ENCODE results near the gene ZNF398. TPM values are rescaled to one million over a fixed set of nuclear protein-coding genes. Genes with fewer than 3 reads are reported as not detected.

Gene ZNF398
- total and polyA plus RNA-seq, 2 of the 13 experiments (the other 11 are each of a cell fraction or from before 2014, with no cell fraction given): 3.0 to 8.9 TPM

GRCh38 chr7:149224352-149224751 is 77.1 kb downstream of the ZNF398 start:
- peaks cover 9% of the 10 kb centered on the region for H3K4me1 ChIP-seq (ENCODE audit: insufficient read depth, low read length)
- ATAC-seq (no peak), DNase-seq (ENCODE audit: low spot score) (no peak), FAIRE-seq (no peak)
- H3K4me3 ChIP-seq (replicated peaks in 1 of 3; ENCODE audit: insufficient read depth in 1 of 3, low read depth in 2 of 3, low read length in 3 of 3): no peak overlapping the region
- in situ Hi-C loops (cut with HindIII; ENCODE audit: extremely low pct_ligation_motif_present, low pct_unique_long_range_greater_than_20kb): no loop called here
- H3K9me3 ChIP-seq (ENCODE audit: low read length): no peaks in the 10 kb centered on the region
- 95% methylated on average over 25 of the region's 37 CpGs for WGBS (ENCODE audit: low lambda C conversion rate)
- POLR2A ChIA-PET: no interaction called here
- no TSS peak for BruUV-seq (replicated peaks)
- no peaks in the 10 kb centered on the region for H3K27me3 ChIP-seq (ENCODE audit: control insufficient read depth in 1 of 2, insufficient read depth in 2 of 2, low read length in 2 of 2)
- no peak overlapping the region for H3K4me2 ChIP-seq (ENCODE audit: low read depth, low read length)
- peaks cover 8 to 40% of the 10 kb centered on the region in 2 experiments; a peak in 4 of 5 replicates for H3K36me3 ChIP-seq (replicated peaks in 1 of 2; ENCODE audit: control insufficient read depth in 1 of 2, insufficient read depth in 2 of 2, low read length in 2 of 2)
- H4K20me1 ChIP-seq (ENCODE audit: insufficient read depth, low read length): no peaks in the 10 kb centered on the region
- no peak overlapping the region for H3K27ac ChIP-seq (ENCODE audit: extremely low read length, insufficient read depth, low read length)
- no peak overlapping the region for H2AFZ ChIP-seq (ENCODE audit: low read length)
- peak; percentile 55 for TF ChIP-seq RBFOX2 (IDR thresholded peaks at IDR 0.05; ENCODE audit: low read depth, low read length)
- no peak for TF ChIP-seq ZNF230 (CRISPR knock-in tag; IDR thresholded peaks at IDR 0.05)
- TF ChIP-seq AGO2 (optimal IDR thresholded peaks at IDR 0.05; ENCODE audit: low read depth, low read length): peak; percentile 59
- intact Hi-C loops (cut with micrococcal nuclease; ENCODE audit: unreplicated experiment): no loop called here
- CTCF ChIA-PET (ENCODE audit: low intra/inter-chr PET ratio, low total read pairs): no interaction called here
- no peak overlapping the region for H3K9ac ChIP-seq (ENCODE audit: insufficient read depth, low read depth, low read length)
- no peaks in the 10 kb centered on the region for H3K79me2 ChIP-seq (ENCODE audit: insufficient read depth, low read length)

GRCh38 chr7:149225106-149225505 is 77.9 kb downstream of the ZNF398 start:
- Histone ChIP-seq H3K4me2 (ENCODE audit: low read depth, low read length) (no peak overlapping the region), H3K4me3 (replicated peaks in 1 of 3; ENCODE audit: insufficient read depth in 1 of 3, low read depth in 2 of 3, low read length in 3 of 3) (no peak overlapping the region), H3K9ac (ENCODE audit: insufficient read depth, low read depth, low read length) (no peak overlapping the region), H4K20me1 (ENCODE audit: insufficient read depth, low read length) (no peaks in the 10 kb centered on the region), H3K79me2 (ENCODE audit: insufficient read depth, low read length) (no peaks in the 10 kb centered on the region), H2AFZ (ENCODE audit: low read length) (no peak overlapping the region), H3K27me3 (ENCODE audit: control insufficient read depth in 1 of 2, insufficient read depth in 2 of 2, low read length in 2 of 2) (no peaks in the 10 kb centered on the region), H3K4me1 (ENCODE audit: insufficient read depth, low read length) (peaks cover 9% of the 10 kb centered on the region), H3K9me3 (ENCODE audit: low read length) (no peaks in the 10 kb centered on the region), H3K36me3 (replicated peaks in 1 of 2; ENCODE audit: control insufficient read depth in 1 of 2, insufficient read depth in 2 of 2, low read length in 2 of 2) (peaks cover 8 to 35% of the 10 kb centered on the region in 2 experiments; a peak in 4 of 5 replicates), H3K27ac (ENCODE audit: extremely low read length, insufficient read depth, low read length) (no peak overlapping the region)
- BruUV-seq (replicated peaks): no TSS peak
- DNase-seq (ENCODE audit: low spot score) (no peak), FAIRE-seq (no peak), ATAC-seq (no peak)
- 96% methylated on average over 19 of the region's 19 CpGs for WGBS (ENCODE audit: low lambda C conversion rate)
- intact Hi-C loops (cut with micrococcal nuclease; ENCODE audit: unreplicated experiment) (no loop called here), in situ Hi-C loops (cut with HindIII; ENCODE audit: extremely low pct_ligation_motif_present, low pct_unique_long_range_greater_than_20kb) (no loop called here)
- CTCF ChIA-PET (ENCODE audit: low intra/inter-chr PET ratio, low total read pairs): no interaction called here
- POLR2A ChIA-PET: no interaction called here
- TF ChIP-seq REPIN1 (CRISPR knock-in tag; IDR thresholded peaks at IDR 0.05; ENCODE audit: borderline replicate concordance, low read depth) (no peak), PHF8 (CRISPR knock-in tag; IDR thresholded peaks at IDR 0.05) (no peak), GABPA (IDR thresholded peaks at IDR 0.05; ENCODE audit: low read depth, low read length) (no peak), GABPA (CRISPR knock-in tag; IDR thresholded peaks at IDR 0.05; ENCODE audit: low read depth) (no peak), ZNF501 (CRISPR knock-in tag; IDR thresholded peaks at IDR 0.05) (no peak), NFYC (CRISPR knock-in tag; IDR thresholded peaks at IDR 0.05) (no peak), MXD3 (CRISPR knock-in tag; IDR thresholded peaks at IDR 0.05) (no peak), RNF2 (conservative IDR thresholded peaks at IDR 0.05; ENCODE audit: low read depth) (no peak), ZBTB2 (CRISPR knock-in tag; IDR thresholded peaks at IDR 0.05; ENCODE audit: low read depth) (no peak), ZNF879 (CRISPR knock-in tag; IDR thresholded peaks at IDR 0.05) (no peak), MEF2D (CRISPR knock-in tag; IDR thresholded peaks at IDR 0.05) (no peak), KAT7 (CRISPR knock-in tag; IDR thresholded peaks at IDR 0.05; ENCODE audit: borderline replicate concordance) (no peak), IRF1 (CRISPR knock-in tag; IDR thresholded peaks at IDR 0.05; ENCODE audit: low read depth) (no peak), ATAD3A (CRISPR knock-in tag; IDR thresholded peaks at IDR 0.05) (no peak)
